ENCODE data around the gene ATP5F1D. TPM values are rescaled to one million over a fixed set of nuclear protein-coding genes. Genes with fewer than 3 reads are reported as not detected.
A peak's percentile ranks its signal among the peaks of the same experiment; 100 is the strongest.

Gene ATP5F1D
- total and polyA plus RNA-seq, 2 of the 8 experiments (the other 6 are each of a cell fraction or from before 2014, with no cell fraction given): 174 to 249 TPM

DNA sequence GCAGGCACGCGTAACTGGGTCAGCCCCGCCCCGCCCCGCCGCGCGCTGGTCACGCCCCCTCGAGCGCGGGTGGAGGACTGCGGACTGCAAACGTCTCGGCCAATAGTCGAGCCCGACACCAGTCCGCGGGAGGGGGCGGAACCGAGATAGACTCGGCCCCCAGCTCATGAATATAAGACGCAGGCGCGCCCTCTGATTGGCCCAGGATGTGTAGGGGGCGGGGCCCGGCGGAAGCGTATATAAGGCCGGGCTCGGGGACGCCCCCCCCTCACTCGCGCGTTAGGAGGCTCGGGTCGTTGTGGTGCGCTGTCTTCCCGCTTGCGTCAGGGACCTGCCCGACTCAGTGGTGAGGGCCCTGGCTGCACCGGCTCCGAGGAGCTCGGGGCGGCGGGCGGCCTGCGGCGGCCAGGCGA lies 27.5 kb downstream of the ATP5F1D start, which contains the start of gene CIRBP:
Gene CIRBP (plus strand): TSS at position 268 of the 413 bp plus-strand sequence. CDS start 1,602 bp downstream, outside the sequence.
- Histone ChIP-seq H3K18ac (ENCODE audit: extremely low read depth, low read length) (peak within 1 kb of the TSS; percentile 90), H4K8ac (ENCODE audit: extremely low read depth, insufficient read depth, low read length) (peak within 1 kb of the TSS; percentile 99), H3K23me2 (ENCODE audit: low read depth, low read length) (peaks cover 22% of the 10 kb centered on the region; the same call in 1 of the 2 replicates), H2BK5ac (ENCODE audit: low read depth, low read length) (peak within 1 kb of the TSS; percentile 72), H3K4ac (replicated peaks; ENCODE audit: insufficient read length, low read depth, low read length) (peak within 1 kb of the TSS; percentile 75), H3K4me3 (ENCODE audit: extremely low read depth in 1 of 4, insufficient read depth in 2 of 4, low read depth in 3 of 4, low read length in 4 of 4) (peak within 1 kb of the TSS; percentile 74 to 95 (median 90)), H4K20me1 (replicated peaks in 1 of 2; ENCODE audit: control insufficient read depth in 1 of 2, insufficient read depth in 2 of 2, low read length in 2 of 2) (peaks cover 7 to 24% of the 10 kb centered on the region in 2 experiments), H2AK5ac (ENCODE audit: low read depth, low read length) (peak within 1 kb of the TSS; percentile 68; the same call in 1 of the 2 replicates), H2AFZ (ENCODE audit: low read length) (no peak within 1 kb of the TSS), H2BK20ac (ENCODE audit: low read length) (no peak within 1 kb of the TSS), H3K4me1 (replicated peaks in 1 of 4; ENCODE audit: control insufficient read depth in 3 of 4, insufficient read depth in 4 of 4, low read length in 3 of 4) (peaks cover 4 to 54% (median 37%) of the 10 kb centered on the region in 4 experiments), H4K5ac (ENCODE audit: insufficient read length, low read depth, low read length) (peak within 1 kb of the TSS; percentile 98), H3K79me2 (ENCODE audit: control insufficient read depth in 1 of 2, insufficient read depth in 2 of 2, low read length in 2 of 2) (peaks cover 5 to 32% of the 10 kb centered on the region in 2 experiments), H3K79me1 (ENCODE audit: low read depth, low read length) (peaks cover 17% of the 10 kb centered on the region), H3K9ac (replicated peaks in 1 of 4; ENCODE audit: extremely low read depth in 1 of 4, low read depth in 3 of 4, low read length in 3 of 4) (peak within 1 kb of the TSS; percentile 91 to 100 (median 97)), H4K91ac (replicated peaks; ENCODE audit: insufficient read length, low read length) (peak within 1 kb of the TSS; percentile 96), H2BK15ac (ENCODE audit: low read length) (peak within 1 kb of the TSS; percentile 88; the same call in 1 of the 2 replicates), H3K36me3 (ENCODE audit: control insufficient read depth in 2 of 4, insufficient read depth in 4 of 4, low read length in 3 of 4) (peaks cover 33 to 36% (median 34%) of the 10 kb centered on the region in 4 experiments), H3K23ac (ENCODE audit: insufficient read length) (no peak within 1 kb of the TSS), H3K27me3 (replicated peaks in 1 of 4; ENCODE audit: control insufficient read depth in 3 of 4, extremely low read depth in 1 of 4, insufficient read depth in 3 of 4, low read length in 3 of 4) (peaks cover 0 to 10% (median 5%) of the 10 kb centered on the region in 4 experiments; a peak in 4 of 7 replicates), H3K27ac (ENCODE audit: low read depth, low read length) (peak within 1 kb of the TSS; percentile 98), H2BK12ac (ENCODE audit: low read depth, low read length) (peak within 1 kb of the TSS; percentile 84; the same call in 1 of the 2 replicates), H2BK120ac (replicated peaks; ENCODE audit: low read depth, low read length) (no peak within 1 kb of the TSS), H3K14ac (ENCODE audit: insufficient read length) (no peak within 1 kb of the TSS), H3K56ac (replicated peaks; ENCODE audit: insufficient read length, low read depth, low read length) (peak within 1 kb of the TSS; percentile 69), H3K9me3 (ENCODE audit: insufficient read depth in 2 of 2, low read depth in 1 of 2, low read length in 1 of 2) (no peaks in the 10 kb centered on the region), H3K4me2 (ENCODE audit: insufficient read depth in 1 of 2, low read depth in 2 of 2, low read length in 2 of 2) (peak within 1 kb of the TSS; percentile 83 to 99)
- CTCF ChIA-PET (ENCODE audit: partially characterized antibody): interaction anchor here (1.0 to 15.9 kb wide), 3 partner anchors 11 to 137 kb away, joined by 3 to 212 read pairs (median 4); partner anchors contain the start of gene ATP5F1D
- FAIRE-seq (no peak), DNase-seq (ENCODE audit: low read depth in 1 of 2, low spot score in 2 of 2) (peak; percentile 94 to 97)
- POLR2A ChIA-PET (ENCODE audit: partially characterized antibody): interaction anchor here (0.6 to 19.4 kb wide), 106 partner anchors 7 to 766 kb away, joined by 3 to 456 read pairs (median 5); partner anchors contain the start of genes ABCA7, ARHGAP45, ATP5F1D and BSG
- WGBS, 2 experiments (ENCODE audit: extremely low coverage in 1 of 2, insufficient coverage in 1 of 2, insufficient read length in 1 of 2, insufficient replicate concordance in 2 of 2, low coverage in 1 of 2, low lambda C conversion rate in 2 of 2, missing lambda C conversion rate in 1 of 2): 0% methylated on average over 43 of the region's 50 CpGs; no CpG with 5 or more reads in 1 of the 2 experiments
- TF ChIP-seq TBP (IDR thresholded peaks at IDR 0.05; ENCODE audit: low read depth, low read length): peak; percentile 97
- no peak for TF ChIP-seq TEAD4 (IDR thresholded peaks at IDR 0.05; ENCODE audit: low read depth, low read length)
- no peak for TF ChIP-seq SP2 (IDR thresholded peaks at IDR 0.05; ENCODE audit: low read length)
- peak; percentile 78; the same call in 1 of the 2 replicates for TF ChIP-seq CHD1 (IDR thresholded peaks at IDR 0.05; ENCODE audit: low read depth, low read length)
- no peak for TF ChIP-seq E2F6 (IDR thresholded peaks at IDR 0.05)
- peak; percentile 67; the same call in 1 of the 2 replicates for TF ChIP-seq BACH1 (IDR thresholded peaks at IDR 0.05; ENCODE audit: low read length)
- TF ChIP-seq SP1 (IDR thresholded peaks at IDR 0.05; ENCODE audit: low read depth, low read length): peak; percentile 84
- TF ChIP-seq GTF2F1 (IDR thresholded peaks at IDR 0.05; ENCODE audit: borderline replicate concordance, low read depth, low read length): peak; percentile 91
- TF ChIP-seq ATF2 (IDR thresholded peaks at IDR 0.05; ENCODE audit: low read length): no peak
- TF ChIP-seq CHD2 (IDR thresholded peaks at IDR 0.05; ENCODE audit: low read length): peak; percentile 45; the same call in 1 of the 2 replicates
- TF ChIP-seq TAF1 (IDR thresholded peaks at IDR 0.05; ENCODE audit: low read depth, low read length): peak; percentile 99

Measured in H1 (cell line).